ENCODE measurements around the gene SNRPA. TPM values are rescaled to one million over a fixed set of nuclear protein-coding genes. Genes with fewer than 3 reads are reported as not detected.

SNRPA gene
- total and polyA plus RNA-seq, 2 donors (not counting 1 experiment from before 2014, with no cell fraction given): 92.0 to 147 TPM

DNA sequence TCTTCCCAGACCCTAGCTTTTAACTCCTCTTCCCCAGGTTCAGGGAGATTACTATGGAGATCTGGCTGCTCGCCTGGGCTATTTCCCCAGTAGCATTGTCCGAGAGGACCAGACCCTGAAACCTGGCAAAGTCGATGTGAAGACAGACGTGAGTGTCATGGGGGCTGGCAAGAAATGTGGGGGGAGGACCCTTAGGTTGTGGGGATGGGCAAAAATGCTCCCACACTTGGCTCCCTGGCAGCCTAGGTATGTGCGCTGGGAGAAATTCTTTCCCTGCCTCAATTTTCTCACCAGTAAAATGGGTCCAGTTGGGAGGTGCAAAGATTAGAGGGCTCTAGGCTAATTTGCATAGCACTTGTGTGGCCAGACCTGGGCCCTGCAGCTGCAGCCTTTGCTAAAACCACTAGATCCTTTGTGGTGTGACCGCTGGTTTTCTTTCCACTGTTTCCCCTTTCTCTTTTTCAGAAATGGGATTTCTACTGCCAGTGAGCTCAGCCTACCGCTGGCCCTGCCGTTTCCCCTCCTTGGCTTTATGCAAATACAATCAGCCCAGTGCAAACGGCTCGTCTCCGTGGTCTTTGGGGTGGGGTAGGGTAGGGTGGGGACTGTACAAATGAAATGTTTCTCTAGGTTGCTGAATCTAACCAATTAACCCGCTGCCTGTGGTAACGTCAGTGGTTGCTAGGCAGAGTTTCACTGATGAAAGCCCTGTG is 26.1 kb downstream of the SNRPA start:
- Histone ChIP-seq H3K4me3 (ENCODE audit: control extremely low read depth in 1 of 5, extremely low read depth in 1 of 5, insufficient read depth in 1 of 5, low read depth in 2 of 5, low read length in 4 of 5) (peak overlapping the region; percentile 67 to 100 (median 87)), H3K9me3 (ENCODE audit: control extremely low read depth in 1 of 3, control insufficient read depth in 2 of 3, insufficient read depth in 1 of 3, low read length in 2 of 3) (peaks cover 0 to 5% (median 0%) of the 10 kb centered on the region in 3 donors), H3K9ac (ENCODE audit: low read length) (peak overlapping the region; percentile 95), H3K79me2 (ENCODE audit: control insufficient read depth, insufficient read depth, low read length) (peaks cover 38% of the 10 kb centered on the region), H3K4me1 (ENCODE audit: control insufficient read depth in 2 of 2, insufficient read depth in 2 of 2, low read length in 2 of 2) (peaks cover 50 to 66% of the 10 kb centered on the region in 2 donors), H3K27me3 (replicated peaks in 1 of 4; ENCODE audit: control extremely low read depth in 1 of 4, control insufficient read depth in 3 of 4, insufficient read depth in 4 of 4, low read length in 3 of 4) (no peaks in the 10 kb centered on the region), H2AFZ (ENCODE audit: insufficient read depth, low read depth, low read length, poor library complexity, severe bottlenecking) (no peak overlapping the region), H3K4me2 (replicated peaks; ENCODE audit: low read depth, low read length, poor library complexity, severe bottlenecking) (peak overlapping the region; percentile 89), H3K36me3 (replicated peaks in 1 of 2; ENCODE audit: control extremely low read depth in 1 of 2, control insufficient read depth in 1 of 2, extremely low read depth in 1 of 2, insufficient read depth in 2 of 2, low read length in 1 of 2) (peaks cover 0 to 13% of the 10 kb centered on the region in 2 experiments), H3K27ac (ENCODE audit: low read length in 2 of 2) (peak overlapping the region; percentile 97 to 99), H4K20me1 (ENCODE audit: control insufficient read depth, insufficient read depth, low read length, poor library complexity, severe bottlenecking) (peaks cover 25% of the 10 kb centered on the region)
- peak overlapping the region; percentile 99 for H3K4me3 Mint-ChIP-seq
- H3K27me3 Mint-ChIP-seq: no peaks in the 10 kb centered on the region
- 4% methylated on average over 13 of the region's 13 CpGs for WGBS (ENCODE audit: insufficient coverage)
- ATAC-seq (ENCODE audit: low read depth) (peak; percentile 61), DNase-seq (peak; percentile 97)
- intact Hi-C loops (cut with micrococcal nuclease): loop anchor here (1.0 to 5.0 kb wide), 6 partner anchors 23 to 1365 kb away; partner anchors contain the start of genes ACTMAP, COQ8B, PLEKHG2 and SERTAD3
- peak overlapping the region; percentile 99 for H3K27ac Mint-ChIP-seq
- ChIA-PET POLR2A (interaction anchor here (0.6 to 4.6 kb wide), 22 partner anchors 10 to 1637 kb away, joined by 3 to 99 read pairs (median 6); partner anchors contain the start of genes ACTMAP, COQ8B, EGLN2 and HNRNPUL1), CTCF (interaction anchor here (0.9 to 5.2 kb wide), 14 partner anchors 9 to 486 kb away, joined by 3 to 48 read pairs (median 7); partner anchors contain the start of genes ACTMAP, COQ8B, EGLN2 and ITPKC)
- no peaks in the 10 kb centered on the region for H3K9me3 Mint-ChIP-seq (ENCODE audit: insufficient read depth)
- peaks cover 63% of the 10 kb centered on the region for H3K4me1 Mint-ChIP-seq
- TF ChIP-seq CTCF (IDR thresholded peaks at IDR 0.05): no peak
- TF ChIP-seq EZH2 (IDR thresholded peaks at IDR 0.05; ENCODE audit: borderline replicate concordance, insufficient read depth, low read depth, low read length, poor library complexity, severe bottlenecking): no peak

GRCh38 chr19:40777645-40777936 is 26.6 kb downstream of the SNRPA start:
- no peak for ATAC-seq (ENCODE audit: low read depth)
- Histone ChIP-seq H2AFZ (ENCODE audit: insufficient read depth, low read depth, low read length, poor library complexity, severe bottlenecking) (no peak overlapping the region), H4K20me1 (ENCODE audit: control insufficient read depth, insufficient read depth, low read length, poor library complexity, severe bottlenecking) (peaks cover 25% of the 10 kb centered on the region), H3K4me3 (ENCODE audit: control extremely low read depth in 1 of 5, extremely low read depth in 1 of 5, insufficient read depth in 1 of 5, low read depth in 2 of 5, low read length in 4 of 5) (peak overlapping the region; percentile 67 to 100 (median 87)), H3K27ac (ENCODE audit: low read length in 2 of 2) (peak overlapping the region; percentile 97 to 99), H3K36me3 (replicated peaks in 1 of 2; ENCODE audit: control extremely low read depth in 1 of 2, control insufficient read depth in 1 of 2, extremely low read depth in 1 of 2, insufficient read depth in 2 of 2, low read length in 1 of 2) (peaks cover 0 to 18% of the 10 kb centered on the region in 2 experiments), H3K4me2 (replicated peaks; ENCODE audit: low read depth, low read length, poor library complexity, severe bottlenecking) (peak overlapping the region; percentile 89), H3K9ac (ENCODE audit: low read length) (peak overlapping the region; percentile 95), H3K4me1 (ENCODE audit: control insufficient read depth in 2 of 2, insufficient read depth in 2 of 2, low read length in 2 of 2) (peaks cover 50 to 66% of the 10 kb centered on the region in 2 donors), H3K79me2 (ENCODE audit: control insufficient read depth, insufficient read depth, low read length) (peaks cover 39% of the 10 kb centered on the region), H3K27me3 (replicated peaks in 1 of 4; ENCODE audit: control extremely low read depth in 1 of 4, control insufficient read depth in 3 of 4, insufficient read depth in 4 of 4, low read length in 3 of 4) (no peaks in the 10 kb centered on the region), H3K9me3 (ENCODE audit: control extremely low read depth in 1 of 3, control insufficient read depth in 2 of 3, insufficient read depth in 1 of 3, low read length in 2 of 3) (peaks cover 0 to 5% (median 0%) of the 10 kb centered on the region in 3 donors)
- POLR2A ChIA-PET: interaction anchor here (0.5 to 4.6 kb wide), 25 partner anchors 10 to 1359 kb away, joined by 3 to 99 read pairs (median 5); partner anchors contain the start of genes ACTMAP, B9D2, COQ8B and EGLN2
- DNase-seq: no peak
- intact Hi-C loops (cut with micrococcal nuclease): loop anchor here (1.0 to 5.0 kb wide), 5 partner anchors 27 to 1365 kb away; partner anchors contain the start of genes ACTMAP, COQ8B, PLEKHG2 and SERTAD3
- no peaks in the 10 kb centered on the region for H3K9me3 Mint-ChIP-seq (ENCODE audit: insufficient read depth)
- H3K4me3 Mint-ChIP-seq: peak overlapping the region; percentile 99
- WGBS (ENCODE audit: insufficient coverage): 0% methylated on average over 6 of the region's 10 CpGs
- TF ChIP-seq CTCF (IDR thresholded peaks at IDR 0.05) (no peak), EZH2 (IDR thresholded peaks at IDR 0.05; ENCODE audit: borderline replicate concordance, insufficient read depth, low read depth, low read length, poor library complexity, severe bottlenecking) (no peak)
- CTCF ChIA-PET: interaction anchor here (0.7 to 5.2 kb wide), 15 partner anchors 9 to 485 kb away, joined by 3 to 48 read pairs (median 6); partner anchors contain the start of genes ACTMAP, COQ8B, EGLN2 and ITPKC
- peaks cover 64% of the 10 kb centered on the region for H3K4me1 Mint-ChIP-seq
- H3K27ac Mint-ChIP-seq: peak overlapping the region; percentile 99
- no peaks in the 10 kb centered on the region for H3K27me3 Mint-ChIP-seq

Measured in B cell (primary cell).